OCI-M1 (cell line): ENCODE results near the gene RCAN1.
A peak's percentile ranks its signal among the peaks of the same experiment; 100 is the strongest.
"Not testable (repeated sequence)": the region's sequence is repeated elsewhere in the genome, so short reads cannot be mapped to it uniquely, and the experiment has no call there.

ENCODE experiments used
- DNase-seq: peaks from one replicate; lab custom pipeline; 2025; lab: John Stamatoyannopoulos, UW

Gene RCAN1

DNA sequence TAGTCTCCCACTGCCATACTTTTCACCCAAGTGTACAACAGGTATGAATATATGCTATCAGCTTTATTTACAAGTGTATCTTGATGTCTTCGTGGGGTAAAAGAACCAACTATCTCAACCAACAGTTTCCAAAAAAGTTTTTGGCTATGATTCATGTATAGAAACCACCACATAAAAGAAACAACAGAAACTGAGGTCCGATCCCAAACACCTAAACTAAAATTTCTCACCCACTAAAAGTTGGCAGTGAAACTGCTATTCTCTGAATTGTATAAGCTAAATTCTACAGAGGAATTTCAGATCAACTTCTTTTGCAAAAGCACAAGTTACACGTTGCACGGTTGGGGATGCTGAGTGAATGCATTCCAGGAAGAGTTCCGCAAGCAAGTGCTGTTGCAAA, 97.9 kb downstream of the RCAN1 start:
- DNase-seq = no peak

DNA sequence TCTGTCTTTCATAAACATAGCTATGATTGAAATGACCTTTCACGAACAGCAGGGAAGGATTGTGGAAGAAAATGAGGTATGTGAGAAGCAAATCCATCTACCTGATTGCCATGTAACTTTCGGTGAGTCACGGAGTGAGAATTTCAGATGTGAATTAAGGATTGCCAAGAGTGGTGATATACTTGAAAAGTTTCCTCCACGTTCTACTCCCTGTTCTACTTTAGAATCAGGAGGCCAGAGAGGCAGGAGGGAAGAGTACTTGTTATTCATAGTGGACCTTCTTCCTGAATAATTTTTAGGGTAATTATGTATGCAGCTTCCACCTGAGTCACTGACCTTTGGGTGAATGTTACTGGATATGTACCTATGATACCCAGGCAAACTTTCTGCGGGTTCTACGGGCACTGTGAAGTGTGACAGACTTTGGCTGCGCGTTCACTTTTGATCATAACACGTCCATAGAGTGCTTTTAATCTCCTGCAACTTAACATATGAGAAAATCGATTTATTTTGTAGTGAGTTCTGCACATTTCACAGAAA, 100.3 kb downstream of the RCAN1 start:
- no peak for DNase-seq

DNA sequence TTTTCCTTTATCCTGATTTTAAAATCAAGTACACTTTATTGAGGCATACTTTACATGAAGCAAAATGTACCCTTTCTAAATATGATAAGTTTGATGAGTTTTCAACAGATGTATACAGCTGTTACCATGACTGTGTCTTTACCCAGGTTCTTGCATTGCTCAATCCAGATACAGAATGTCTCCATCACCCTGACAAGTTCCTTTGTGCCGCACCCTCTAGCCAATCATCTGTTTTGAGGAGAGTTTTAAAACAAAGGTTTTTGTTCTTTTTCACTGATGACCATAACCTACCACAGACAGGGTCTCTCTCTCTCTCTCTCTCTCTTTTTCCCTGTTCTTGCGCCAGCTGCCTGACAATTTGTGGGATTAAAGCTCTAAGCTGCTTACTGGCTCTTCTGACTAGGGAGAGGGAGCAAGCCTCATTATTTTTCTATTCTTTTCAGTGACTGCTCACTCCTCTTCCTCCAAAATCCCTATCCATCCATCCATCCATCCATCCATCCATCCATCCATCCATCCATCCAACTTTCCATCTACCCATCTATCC, 101.7 kb downstream of the RCAN1 start:
- DNase-seq = no peak

DNA sequence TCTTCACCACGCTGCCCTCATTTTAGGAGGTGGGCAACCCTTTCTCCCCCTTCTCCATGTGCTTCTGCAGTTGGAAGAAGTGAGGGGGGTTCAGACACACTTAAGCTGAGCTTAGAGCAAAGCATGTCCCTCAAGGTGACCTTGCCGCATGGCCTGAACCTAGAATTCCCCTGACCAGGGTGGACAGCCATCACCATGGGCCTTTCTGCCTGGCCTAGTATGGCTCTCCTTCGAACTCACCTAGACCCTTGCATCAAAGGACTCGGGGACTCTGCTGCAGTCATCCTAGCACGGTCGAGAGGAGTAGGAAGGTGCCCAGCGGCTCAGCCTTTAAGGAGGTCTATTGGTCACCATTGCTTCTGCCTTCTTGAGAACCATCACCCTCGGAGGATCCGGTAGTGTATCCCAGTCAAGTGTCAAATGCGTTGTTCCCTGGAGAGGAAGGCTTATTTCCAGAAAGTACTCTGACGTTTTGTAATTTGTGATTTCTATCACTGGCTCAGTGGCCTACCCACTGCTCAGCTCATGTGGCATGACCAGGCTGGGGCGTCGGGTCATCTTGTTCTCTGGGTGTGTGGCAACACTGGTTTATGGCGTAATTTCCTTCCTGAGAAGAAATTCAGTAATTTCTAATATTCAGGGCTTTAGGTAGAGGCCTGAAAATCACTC, 103.0 kb downstream of the RCAN1 start, which contains the start of gene KCNE1:
TSS of gene KCNE1 (minus strand) at position 424 of the 669 bp plus-strand sequence. CDS start 62,576 bp downstream, outside the sequence.
- DNase-seq = no peak

DNA sequence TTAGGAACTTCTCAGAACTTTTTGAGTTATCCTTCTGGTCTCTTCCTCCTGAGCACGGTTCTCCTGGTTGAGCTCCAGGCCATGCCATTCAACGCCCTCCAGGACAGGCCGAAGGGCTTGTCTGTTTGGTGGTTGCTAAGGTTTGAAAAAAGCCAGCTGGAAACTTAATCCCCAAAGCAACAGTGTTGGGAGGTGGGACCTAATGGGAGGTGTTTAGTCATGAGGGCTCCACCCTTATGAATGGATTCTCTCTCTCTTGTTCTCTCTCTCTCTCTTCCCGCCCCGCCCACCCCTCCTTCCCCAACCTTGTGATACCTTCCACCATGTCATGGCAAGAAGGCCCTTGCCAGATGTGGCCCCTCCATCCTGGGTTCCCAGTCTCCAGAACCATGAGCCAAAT, 103.7 kb downstream of the RCAN1 start:
- DNase-seq = no peak

DNA sequence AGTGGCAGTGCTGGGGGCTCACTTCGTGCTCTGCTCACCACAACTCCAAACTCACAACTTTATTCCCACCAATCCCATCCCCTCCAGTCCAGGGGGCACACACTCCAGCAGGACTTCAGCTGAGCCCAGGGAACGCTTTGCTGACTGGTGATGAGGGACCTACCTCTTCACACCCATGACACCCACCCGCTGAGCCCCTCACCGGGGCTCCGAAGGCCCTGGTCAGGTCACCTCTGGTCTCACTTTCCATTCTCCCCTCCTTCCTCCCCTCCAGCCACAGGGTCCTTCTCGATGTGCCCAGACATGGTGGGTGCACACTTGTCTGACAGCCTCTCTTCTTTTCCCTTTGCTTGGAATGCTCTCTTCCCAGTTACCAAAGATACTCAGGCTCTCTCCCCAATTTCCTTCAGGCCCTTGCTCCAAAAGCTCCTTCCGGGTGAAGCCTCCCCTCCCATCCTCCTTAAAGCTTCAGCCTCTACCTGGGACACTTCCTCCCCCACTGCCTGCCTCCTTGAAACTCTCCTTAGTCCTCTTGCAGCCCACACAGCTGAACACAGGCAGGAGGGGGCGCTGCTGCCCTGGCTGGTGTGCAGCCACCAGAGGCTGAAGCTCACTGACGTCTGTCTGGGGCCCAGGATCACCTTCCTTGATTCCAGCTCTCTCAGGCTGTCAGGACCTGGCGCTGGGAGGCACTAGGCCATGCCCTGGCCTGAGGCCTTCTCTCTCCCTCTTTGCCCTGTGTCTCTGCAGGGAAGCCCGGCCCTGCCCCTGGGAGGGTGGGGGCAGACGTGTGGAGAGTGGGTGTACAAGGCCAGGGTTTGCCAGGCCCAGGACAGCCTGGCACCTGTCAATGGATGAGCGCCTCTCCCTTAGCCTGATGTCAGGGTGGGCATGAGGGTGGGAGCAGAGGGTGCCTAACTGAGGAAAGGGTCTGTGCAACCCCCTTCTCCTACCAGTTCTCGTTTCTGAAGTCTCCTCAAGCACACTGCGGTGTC, 104.5 kb downstream of the RCAN1 start:
- DNase-seq = peak; percentile 84

DNA sequence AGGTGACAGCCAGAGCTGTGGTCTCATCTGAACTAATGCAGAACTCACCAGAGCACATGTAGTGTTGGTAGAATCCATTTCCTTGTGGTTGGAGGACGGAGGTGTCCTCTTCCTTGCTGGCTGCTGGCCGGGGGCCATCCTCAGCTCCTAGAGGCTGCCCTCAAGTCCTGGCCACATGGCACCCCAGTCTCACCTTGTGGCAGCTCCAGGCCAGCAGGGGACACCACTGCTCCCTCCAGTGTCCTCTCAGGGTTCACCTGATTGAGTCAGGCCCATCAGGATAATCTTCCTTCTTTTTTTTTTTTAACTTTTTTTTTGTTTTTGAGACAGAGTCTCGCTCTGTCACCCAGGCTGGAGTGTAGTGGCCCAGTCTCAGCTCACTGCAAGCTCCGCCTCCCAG, 105.8 kb downstream of the RCAN1 start:
- peak; percentile 16 for DNase-seq

DNA sequence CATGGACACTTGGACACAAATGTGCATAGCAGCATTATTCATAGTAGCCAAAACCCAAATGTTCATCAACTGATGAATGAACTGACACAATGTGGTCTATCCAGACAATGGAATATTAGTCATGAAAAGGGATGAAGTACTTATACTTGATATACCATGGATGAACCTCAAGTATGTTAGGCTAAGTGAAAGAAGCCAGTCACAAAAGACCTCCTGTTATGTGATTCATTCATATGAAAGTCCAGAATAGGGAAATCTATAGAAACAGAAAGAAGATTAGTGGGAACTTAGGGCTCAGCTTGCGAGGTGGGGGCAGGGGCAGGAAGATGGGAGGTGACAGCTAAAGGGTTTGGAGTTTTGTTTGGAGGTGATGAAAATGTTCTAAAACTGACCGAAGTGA, 110.3 kb downstream of the RCAN1 start:
- no peak for DNase-seq

DNA sequence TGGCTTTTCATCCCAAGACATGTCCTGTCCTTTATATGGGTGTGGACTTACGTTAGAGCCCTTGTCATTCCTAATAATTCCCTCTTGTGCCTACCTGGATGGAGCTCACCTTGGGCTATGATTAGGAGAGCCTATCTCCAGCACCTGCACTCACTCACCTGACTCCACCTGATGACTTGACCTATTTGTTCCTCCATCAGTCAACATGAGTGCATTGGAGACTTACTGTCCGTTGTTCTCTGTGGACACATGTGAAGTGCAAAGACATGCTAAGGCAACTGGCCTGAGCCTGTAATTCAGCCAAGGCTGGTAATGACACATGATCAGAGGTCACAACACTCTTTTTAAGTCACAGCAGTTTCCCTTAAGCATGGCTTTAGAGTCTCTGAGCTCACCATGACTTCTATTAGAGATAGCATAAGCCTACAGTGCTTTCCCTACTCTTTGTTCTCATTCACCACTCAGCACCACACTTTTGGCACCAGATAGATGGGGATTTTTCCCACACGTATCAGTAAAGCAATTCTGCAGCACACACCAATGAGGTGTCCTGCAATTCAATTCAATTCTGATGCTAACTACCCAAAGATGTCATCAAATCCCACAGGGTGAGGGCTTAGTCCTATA, 112.3 kb downstream of the RCAN1 start:
- no peak for DNase-seq

DNA sequence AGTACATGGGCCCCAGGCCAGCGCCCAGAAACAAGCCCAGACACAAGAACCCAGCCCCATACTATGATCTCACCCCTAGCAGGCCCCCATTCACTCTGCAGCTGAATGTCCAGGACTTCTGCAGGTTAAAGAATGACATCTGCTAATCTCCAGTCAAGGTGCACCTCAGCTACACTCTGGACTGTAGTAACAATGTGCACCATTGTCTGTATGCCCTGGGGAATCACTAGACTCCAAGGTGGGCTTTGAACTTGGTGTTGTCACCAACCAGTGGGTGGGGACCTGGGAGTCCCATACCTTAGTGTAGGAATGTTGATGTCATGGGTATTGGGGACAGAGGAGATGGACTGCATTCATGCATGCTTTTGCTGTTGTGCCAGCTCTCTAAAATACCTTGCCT, 113.2 kb downstream of the RCAN1 start:
- no peak for DNase-seq

DNA sequence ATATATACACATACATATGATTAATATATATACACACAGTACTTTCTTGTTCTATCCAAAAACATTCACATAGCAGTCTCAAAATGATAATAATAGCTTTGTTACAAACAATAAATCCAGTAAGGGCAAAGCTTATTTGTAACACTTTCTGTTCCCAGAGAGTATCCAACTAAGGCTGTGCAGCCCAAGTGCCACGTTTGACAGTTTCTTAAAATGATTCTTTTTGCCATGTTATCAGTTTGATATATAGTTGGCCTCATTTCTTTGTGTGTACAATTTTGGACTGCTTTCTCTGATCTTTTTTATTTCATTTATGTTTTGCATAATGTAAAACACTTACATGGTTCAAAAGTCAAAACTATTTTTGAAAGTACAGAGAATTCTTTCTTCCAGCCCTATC, 114.7 kb downstream of the RCAN1 start:
- DNase-seq = no peak

DNA sequence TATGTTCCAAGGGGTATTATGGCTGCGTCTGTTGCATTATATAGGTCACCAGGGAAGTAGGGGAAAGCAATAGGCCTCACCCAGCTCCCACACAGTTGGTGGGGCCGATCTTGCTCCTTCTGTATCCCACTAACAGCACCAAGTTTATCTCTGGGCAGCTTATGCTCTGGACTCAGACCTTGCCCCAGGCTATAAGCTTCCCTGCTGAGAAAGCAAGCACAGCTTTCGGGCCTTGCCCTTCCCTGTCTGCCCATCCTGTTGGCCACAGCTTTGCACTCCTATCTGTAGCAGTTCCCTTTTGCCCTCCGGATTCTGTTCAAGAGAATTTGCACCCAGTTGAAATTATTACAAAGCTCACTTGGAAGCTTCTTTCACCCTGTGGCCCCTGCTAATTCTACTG, 115.8 kb downstream of the RCAN1 start:
- no peak for DNase-seq

DNA sequence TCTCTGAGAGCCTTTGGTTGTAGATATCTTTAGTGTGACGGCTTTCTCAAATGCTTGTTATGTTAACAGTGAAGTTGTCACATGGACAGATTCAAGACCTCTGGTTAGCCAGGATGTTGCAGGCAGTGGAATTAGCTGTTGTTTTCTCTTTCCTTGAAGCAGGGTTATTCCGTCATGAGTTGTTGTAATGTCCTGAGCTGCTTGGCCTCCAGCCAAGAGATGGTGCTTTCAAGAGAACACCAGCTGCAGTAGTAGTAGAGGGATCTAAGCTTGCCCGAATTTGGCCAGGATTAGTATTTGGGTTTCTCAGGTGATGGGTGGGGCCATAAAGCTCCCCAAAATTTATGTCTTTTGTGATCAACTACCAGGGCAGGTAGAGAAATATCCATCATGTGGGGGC, 116.3 kb downstream of the RCAN1 start:
- DNase-seq = no peak

DNA sequence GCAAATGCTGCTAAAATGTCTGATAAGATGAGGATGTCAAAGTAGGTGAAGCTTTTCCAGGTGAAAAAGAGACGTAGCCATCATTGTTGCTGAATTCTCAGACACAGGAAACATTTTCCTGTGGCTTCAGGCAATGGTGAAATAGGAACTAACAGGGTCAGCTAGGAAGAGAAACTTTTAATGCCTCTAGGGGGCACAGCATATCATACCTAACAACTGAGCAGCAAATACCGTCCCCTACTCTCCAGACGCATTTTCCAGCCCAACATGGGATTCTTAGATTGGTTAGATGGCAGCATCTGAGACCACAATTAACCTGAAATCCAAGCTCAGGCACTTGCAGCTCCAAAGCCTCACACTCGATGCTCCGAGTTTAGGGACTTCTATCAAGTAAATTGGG, 131.1 kb downstream of the RCAN1 start:
- DNase-seq = not testable (repeated sequence)

DNA sequence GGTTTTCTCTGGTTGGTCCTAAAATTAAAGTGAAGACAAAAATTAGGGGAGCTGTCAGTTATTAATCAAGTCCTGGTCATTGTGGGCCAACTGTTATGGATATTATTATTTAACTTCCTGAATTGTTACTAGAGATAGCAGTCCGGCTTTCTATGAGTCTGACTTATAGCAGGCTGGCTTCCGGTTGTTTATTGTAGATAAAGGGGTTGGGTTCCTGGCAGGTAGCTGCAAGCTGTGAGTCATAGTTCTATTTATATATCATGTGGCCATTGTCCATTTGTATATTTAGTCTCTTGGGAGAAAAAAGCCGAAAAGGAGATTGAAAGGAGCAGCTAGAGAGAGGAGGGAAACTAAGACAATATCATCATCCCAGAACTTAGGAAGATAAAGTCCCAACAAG, 131.5 kb downstream of the RCAN1 start:
- not testable (repeated sequence) for DNase-seq

DNA sequence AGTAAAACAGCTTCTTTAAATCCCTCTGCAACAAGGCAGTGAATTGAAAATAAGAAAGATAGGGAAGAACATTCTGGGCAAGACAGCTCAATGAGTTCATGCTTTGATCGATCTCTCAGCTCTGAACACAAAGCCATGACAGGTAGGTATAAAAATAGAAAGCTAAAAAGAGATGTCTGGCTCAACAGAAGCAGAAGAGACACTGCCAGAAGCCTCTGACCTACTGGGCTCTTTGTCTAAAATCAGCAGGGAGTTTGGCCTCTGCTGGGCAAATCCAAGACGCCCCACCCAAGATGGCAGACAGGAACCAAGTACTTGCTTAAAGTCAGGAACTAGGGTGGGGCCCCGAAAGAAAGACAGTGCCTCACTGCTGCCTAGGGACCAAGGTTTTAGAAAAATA, 147.6 kb downstream of the RCAN1 start:
- not testable (repeated sequence) for DNase-seq
